Upper lobe of left lung (tissue), 4 donors: ENCODE measurements around the gene RNF5.

ENCODE experiments used
- CTCF ChIP-seq, 6 experiments: fragments of 450-650 bp in 4 of 6; fragments of 200-600 bp in 2 of 6; sonication (generic) in 2 of 6; IDR thresholded peaks; one replicate each; pipeline ENCODE4 v1.5.1; 2016 to 2019; ENCODE audit warnings: antibody characterized with exemption in 6 of 6
- POLR2AphosphoS5 ChIP-seq, 2 donors: sonication (generic); formaldehyde crosslinking; IDR thresholded peaks; one replicate each; pipeline ENCODE4 v1.5.1; 2017; ENCODE audit warnings: antibody characterized with exemption in 2 of 2

- no peak for TF ChIP-seq CTCF (IDR thresholded peaks at IDR 0.05)
- no peak for TF ChIP-seq POLR2AphosphoS5 (IDR thresholded peaks at IDR 0.05)
Observed at GRCh38 chr6:32200711-32201475, 22.7 kb downstream of the RNF5 start.
